GM21381 (cell line): ENCODE results near the gene ZNF239.
"Not testable (repeated sequence)": the region's sequence is repeated elsewhere in the genome, so short reads cannot be mapped to it uniquely, and the experiment has no call there.

Experiments
- ATAC-seq: cut with Tn5 transposase; IDR thresholded peaks from one replicate; pipeline ENCODE4 v1.9.1; 2021; ENCODE audit warnings: mild to moderate bottlenecking, moderate library complexity; ENCODE audit not compliant: unreplicated experiment

Gene ZNF239

GRCh38 chr10:43574001-43574892 is at the start of gene ZNF239:
Gene ZNF239, minus strand, starts transcription at chr10:43574616. Its CDS starts 16,537 bp downstream, at chr10:43558079.
- ATAC-seq: peak; percentile 93

DNA sequence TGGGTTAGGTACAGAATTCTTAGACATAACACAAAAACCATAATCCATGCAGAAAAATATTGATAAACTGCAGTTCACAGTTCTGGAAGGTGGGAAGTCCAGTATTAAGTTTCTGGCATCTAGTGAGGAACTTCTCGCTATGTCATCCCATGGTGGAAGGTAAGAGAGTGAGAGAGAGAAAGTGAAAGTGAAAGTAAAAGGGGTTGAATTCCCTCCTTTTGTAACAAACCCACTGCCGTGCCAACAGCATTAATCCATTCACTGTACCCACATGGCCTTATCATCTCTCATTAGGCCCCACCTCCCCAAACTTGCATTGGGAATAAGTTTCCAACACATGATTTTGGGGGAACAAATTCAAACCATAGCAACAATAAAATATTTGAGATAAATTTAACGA is 48.9 kb upstream of the ZNF239 start:
- ATAC-seq: no peak

DNA sequence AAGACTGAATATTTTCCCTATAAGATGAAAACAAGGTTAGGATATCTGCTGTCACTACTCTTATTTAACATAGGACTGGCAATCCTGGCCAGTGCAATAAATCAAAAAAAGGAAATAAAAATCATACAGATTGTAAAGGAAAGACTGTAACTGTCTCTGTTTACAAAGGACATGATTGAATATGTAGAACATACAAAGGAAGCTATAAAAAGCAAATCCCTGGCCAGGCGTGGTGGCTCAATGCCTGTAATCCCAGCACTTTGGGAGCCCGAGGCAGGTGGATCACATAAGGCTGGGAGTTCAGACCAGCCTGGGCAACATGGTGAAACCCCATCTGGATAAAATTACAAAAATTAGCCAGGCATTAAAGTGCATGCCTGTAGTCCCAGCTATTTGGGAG is 47.6 kb upstream of the ZNF239 start:
- ATAC-seq: no peak

GRCh38 chr10:43619368-43619767 is 45.0 kb upstream of the ZNF239 start:
- no peak for ATAC-seq

DNA sequence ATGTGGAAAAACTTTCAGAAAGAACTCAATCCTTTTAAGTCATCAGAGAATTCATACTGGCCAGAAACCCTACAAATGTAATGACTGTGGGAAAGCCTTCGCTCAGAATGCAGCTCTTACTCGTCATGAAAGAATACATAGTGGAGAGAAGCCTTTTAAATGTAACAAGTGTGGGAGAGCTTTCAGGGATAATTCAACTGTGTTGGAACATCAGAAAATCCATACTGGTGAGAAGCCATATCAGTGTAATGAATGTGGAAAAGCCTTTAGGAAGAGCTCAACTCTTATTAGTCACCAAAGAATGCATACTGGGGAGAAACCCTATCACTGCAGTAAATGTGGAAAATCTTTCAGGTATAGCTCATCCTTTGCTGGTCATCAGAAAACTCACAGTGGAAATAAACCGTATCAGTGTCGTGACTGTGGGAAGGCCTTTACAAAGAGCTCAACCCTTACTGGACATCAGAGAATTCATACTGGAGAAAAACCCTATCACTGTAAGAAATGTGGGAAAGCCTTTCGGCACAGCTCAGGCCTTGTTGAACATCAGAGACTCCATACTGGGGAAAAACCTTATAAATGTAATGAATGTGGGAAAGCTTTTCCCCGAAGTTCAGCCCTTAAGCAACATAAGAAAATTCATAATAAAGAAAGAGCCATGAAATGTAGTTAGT is 42.4 kb upstream of the ZNF239 start:
- ATAC-seq: no peak

- no peak for ATAC-seq
Measured at GRCh38 chr10:43610636-43611035, 36.2 kb upstream of the ZNF239 start.

- no peak for ATAC-seq
Measured at GRCh38 chr10:43607199-43607573, 32.8 kb upstream of the ZNF239 start.

DNA sequence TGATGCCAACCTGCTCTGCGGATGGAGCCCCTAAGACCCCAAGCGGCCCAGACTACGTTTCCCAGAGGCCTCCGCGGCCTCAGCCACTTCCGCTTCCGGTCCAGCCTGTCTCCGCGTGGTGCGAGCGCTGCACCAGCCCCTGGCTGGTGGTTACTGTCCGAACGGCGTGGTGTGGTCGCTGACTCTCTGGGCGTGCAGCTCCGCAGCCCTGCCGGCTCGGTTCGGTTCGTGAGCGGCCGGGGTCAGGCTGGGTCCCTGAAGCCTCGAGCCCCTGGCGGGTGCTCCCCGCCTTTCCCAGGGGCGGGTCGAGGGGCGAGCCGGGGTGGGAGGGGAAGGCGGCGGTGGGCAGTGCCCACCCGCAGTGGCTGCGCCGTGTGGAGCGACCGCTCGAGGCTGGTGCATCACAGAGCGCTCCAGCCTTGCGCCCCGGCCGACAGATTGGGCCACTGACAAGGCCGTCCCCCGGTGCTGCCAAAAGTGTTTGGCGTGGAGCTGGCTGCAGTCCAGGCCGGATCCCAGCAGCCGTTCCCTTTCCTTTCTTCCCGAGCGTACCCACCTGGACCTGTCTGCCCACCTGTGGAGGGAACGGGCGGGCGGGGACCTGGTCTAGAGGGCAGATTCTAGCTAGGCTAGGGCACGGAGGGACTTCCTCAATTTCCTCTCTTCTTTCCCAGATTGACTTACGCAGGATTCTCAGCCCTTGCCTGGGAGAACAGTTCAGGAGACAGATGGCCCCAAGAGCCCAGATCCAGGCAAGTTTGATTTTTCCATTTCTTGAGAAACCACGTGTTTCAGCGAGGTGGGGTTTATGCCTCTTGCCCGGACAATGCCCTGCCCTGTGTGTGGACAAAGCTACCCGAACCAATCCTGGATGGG is 32.1 kb upstream of the ZNF239 start, which contains the start of gene ZNF485:
ZNF485 (plus strand) TSS at position 116 of the 876 bp plus-strand sequence; CDS start at position 729, 613 bp downstream.
- peak; percentile 98 for ATAC-seq

- ATAC-seq: no peak
Measured at GRCh38 chr10:43605850-43606322, 31.5 kb upstream of the ZNF239 start.

- ATAC-seq: not testable (repeated sequence)
Measured at GRCh38 chr10:43601576-43601975, 27.2 kb upstream of the ZNF239 start.

DNA sequence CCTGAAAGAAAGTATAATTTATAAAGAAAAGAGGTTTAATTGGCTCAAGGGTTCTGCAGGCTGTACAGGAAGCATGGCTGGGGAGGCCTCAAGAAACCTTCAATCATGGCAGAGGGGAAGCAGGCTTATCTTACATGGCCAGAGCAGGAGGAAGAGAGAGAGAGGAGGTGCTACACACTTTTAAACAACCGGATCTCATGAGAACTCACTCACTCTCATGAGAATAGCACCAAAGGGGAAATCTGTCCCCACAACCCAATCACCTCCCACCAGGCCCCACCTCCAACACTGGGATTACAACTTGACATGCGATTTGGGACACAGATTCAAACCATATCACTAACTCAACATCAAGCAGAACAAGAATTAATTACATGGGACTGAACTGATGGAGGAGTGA is 24.9 kb upstream of the ZNF239 start:
- no peak for ATAC-seq

- ATAC-seq: no peak
Measured at GRCh38 chr10:43598446-43598845, 24.0 kb upstream of the ZNF239 start.

GRCh38 chr10:43596546-43596945 is 22.1 kb upstream of the ZNF239 start:
- no peak for ATAC-seq

DNA sequence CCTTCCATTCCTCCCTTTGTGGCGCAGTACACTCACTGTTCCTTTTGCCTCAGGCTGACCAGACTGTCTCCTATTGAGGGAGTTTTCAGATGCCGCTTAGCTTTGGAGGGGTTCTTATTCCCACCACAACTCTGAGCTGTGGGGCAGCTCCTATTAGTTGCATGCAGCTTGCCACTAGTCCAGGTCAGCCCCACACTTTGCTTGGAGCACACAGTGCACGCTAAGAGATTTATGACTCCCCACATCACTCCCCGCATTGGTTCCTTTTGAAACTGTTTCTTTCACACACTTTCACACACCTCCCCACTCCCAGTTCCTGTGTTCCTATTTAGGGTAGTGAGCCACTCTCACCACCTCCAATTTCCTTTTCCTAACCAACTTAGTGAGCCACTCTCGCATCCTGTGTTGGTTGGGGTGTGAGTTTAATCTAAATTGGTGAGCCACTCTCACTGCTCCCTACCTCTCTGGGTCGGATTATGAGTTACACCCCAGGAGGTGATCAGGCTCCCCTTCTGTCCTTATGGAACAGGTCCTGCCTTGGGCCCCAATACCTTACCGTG is 21.4 kb upstream of the ZNF239 start:
- peak; percentile 50 for ATAC-seq

GRCh38 chr10:43594944-43595589 is 20.7 kb upstream of the ZNF239 start:
- ATAC-seq: peak; percentile 93

- ATAC-seq: no peak
Measured at GRCh38 chr10:43591303-43591904, 17.0 kb upstream of the ZNF239 start.

GRCh38 chr10:43586730-43587115 is 12.3 kb upstream of the ZNF239 start:
- not testable (repeated sequence) for ATAC-seq

- no peak for ATAC-seq
Measured at GRCh38 chr10:43585981-43586729, 11.7 kb upstream of the ZNF239 start.

DNA sequence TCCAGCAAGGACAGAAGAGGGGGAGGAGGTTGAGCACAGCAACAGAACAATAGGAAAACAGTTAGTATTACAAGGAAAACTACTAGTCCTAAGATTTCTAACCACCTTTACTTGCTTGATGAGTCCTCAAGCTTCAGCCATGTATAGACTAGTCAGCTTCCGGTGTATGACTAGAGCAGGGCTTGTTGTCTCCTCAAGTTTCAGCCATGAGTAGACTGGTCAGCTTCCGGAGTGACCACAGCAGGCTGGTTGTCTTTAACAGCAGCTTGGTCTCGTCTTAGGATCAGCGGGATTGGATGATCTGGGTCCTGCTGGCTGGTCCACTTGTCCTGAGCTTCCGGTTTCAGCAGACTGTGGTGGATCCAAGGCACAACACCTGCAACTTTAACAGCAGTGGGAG is 10.6 kb upstream of the ZNF239 start:
- no peak for ATAC-seq
